Measurements from ENCODE around the gene PNLIPRP2.

DNA sequence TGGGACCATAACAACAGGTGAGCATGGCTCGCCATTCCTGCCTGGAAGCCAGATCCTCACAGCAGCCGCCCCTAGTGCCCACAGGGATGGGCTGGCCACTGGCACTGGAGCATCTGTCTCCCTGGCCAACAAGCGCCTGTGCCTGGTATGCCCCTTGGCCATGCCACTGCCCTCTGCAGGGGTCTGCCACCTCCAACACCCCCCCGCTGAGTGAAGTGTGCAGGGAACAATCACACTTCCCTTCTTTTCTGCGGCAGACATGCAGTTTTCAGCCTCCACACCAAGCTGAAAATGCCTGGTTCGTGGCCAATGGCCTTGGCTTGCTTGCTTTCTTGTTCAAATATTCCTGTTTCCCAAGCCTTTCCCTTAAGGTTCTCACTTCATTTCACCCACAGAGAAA is 70.9 kb downstream of the PNLIPRP2 start:
- TF ChIP-seq, protein P1, sequence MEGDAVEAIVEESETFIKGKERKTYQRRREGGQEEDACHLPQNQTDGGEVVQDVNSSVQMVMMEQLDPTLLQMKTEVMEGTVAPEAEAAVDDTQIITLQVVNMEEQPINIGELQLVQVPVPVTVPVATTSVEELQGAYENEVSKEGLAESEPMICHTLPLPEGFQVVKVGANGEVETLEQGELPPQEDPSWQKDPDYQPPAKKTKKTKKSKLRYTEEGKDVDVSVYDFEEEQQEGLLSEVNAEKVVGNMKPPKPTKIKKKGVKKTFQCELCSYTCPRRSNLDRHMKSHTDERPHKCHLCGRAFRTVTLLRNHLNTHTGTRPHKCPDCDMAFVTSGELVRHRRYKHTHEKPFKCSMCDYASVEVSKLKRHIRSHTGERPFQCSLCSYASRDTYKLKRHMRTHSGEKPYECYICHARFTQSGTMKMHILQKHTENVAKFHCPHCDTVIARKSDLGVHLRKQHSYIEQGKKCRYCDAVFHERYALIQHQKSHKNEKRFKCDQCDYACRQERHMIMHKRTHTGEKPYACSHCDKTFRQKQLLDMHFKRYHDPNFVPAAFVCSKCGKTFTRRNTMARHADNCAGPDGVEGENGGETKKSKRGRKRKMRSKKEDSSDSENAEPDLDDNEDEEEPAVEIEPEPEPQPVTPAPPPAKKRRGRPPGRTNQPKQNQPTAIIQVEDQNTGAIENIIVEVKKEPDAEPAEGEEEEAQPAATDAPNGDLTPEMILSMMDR (IDR thresholded peaks at IDR 0.05; ENCODE audit: insufficient read depth, low read length): no peak
- TF ChIP-seq POLR2AphosphoS5 (IDR thresholded peaks at IDR 0.05; ENCODE audit: low read depth): no peak
- TF ChIP-seq SPI1 (IDR thresholded peaks at IDR 0.05; ENCODE audit: borderline replicate concordance, low read depth): no peak
- TF ChIP-seq, protein P2, sequence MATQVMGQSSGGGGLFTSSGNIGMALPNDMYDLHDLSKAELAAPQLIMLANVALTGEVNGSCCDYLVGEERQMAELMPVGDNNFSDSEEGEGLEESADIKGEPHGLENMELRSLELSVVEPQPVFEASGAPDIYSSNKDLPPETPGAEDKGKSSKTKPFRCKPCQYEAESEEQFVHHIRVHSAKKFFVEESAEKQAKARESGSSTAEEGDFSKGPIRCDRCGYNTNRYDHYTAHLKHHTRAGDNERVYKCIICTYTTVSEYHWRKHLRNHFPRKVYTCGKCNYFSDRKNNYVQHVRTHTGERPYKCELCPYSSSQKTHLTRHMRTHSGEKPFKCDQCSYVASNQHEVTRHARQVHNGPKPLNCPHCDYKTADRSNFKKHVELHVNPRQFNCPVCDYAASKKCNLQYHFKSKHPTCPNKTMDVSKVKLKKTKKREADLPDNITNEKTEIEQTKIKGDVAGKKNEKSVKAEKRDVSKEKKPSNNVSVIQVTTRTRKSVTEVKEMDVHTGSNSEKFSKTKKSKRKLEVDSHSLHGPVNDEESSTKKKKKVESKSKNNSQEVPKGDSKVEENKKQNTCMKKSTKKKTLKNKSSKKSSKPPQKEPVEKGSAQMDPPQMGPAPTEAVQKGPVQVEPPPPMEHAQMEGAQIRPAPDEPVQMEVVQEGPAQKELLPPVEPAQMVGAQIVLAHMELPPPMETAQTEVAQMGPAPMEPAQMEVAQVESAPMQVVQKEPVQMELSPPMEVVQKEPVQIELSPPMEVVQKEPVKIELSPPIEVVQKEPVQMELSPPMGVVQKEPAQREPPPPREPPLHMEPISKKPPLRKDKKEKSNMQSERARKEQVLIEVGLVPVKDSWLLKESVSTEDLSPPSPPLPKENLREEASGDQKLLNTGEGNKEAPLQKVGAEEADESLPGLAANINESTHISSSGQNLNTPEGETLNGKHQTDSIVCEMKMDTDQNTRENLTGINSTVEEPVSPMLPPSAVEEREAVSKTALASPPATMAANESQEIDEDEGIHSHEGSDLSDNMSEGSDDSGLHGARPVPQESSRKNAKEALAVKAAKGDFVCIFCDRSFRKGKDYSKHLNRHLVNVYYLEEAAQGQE (IDR thresholded peaks at IDR 0.05; ENCODE audit: insufficient replicate concordance, low read depth): no peak

Measured in HL-60 (cell line).